Psoas muscle (tissue), 8 donors: ENCODE measurements around the gene UXS1. TPM values are rescaled to one million over a fixed set of nuclear protein-coding genes. Genes with fewer than 3 reads are reported as not detected.

Experiments
- ATAC-seq, 4 donors: fragments of 200-7000 bp; cut with Tn5 transposase; one replicate each; pipeline ENCODE4 v1.9.1; 2020; ENCODE audit warnings: moderate library complexity in 3 of 4, mild to moderate bottlenecking in 2 of 4
- DNase-seq, 2 donors: peaks; one replicate each; pipeline ENCODE4 v3.0.0-alpha.2; 2020
- H3K27ac ChIP-seq: fragments of 200-600 bp; one replicate; pipeline ENCODE4 v1.8.0; 2022
- H3K27me3 ChIP-seq, 3 donors: fragments of 200-600 bp in 1 of 3; one replicate each; pipeline versions ENCODE4 v1.6.1 to v1.8.0; 2013 to 2022; ENCODE audit warnings: low read length in 2 of 3, mild to moderate bottlenecking in 2 of 3, moderate library complexity in 1 of 3; ENCODE audit not compliant: insufficient read depth in 3 of 3
- H3K36me3 ChIP-seq, 2 donors: fragments of 200-600 bp in 1 of 2; one replicate each; pipeline versions ENCODE4 v1.6.1 to v1.8.0; 2013 to 2022; ENCODE audit warnings: low read depth in 1 of 2, mild to moderate bottlenecking in 1 of 2, moderate library complexity in 1 of 2; ENCODE audit not compliant: insufficient read depth in 1 of 2
- H3K4me1 ChIP-seq: fragments of 200-600 bp; one replicate; pipeline ENCODE4 v1.8.0; 2022
- H3K4me3 ChIP-seq: fragments of 200-600 bp; one replicate; pipeline ENCODE4 v1.8.0; 2022; ENCODE audit warnings: mild to moderate bottlenecking
- H3K9me3 ChIP-seq: fragments of 200-600 bp; one replicate; pipeline ENCODE4 v1.8.0; 2022
- WGBS, 3 donors: extraction: QIAGEN DNeasy Blood & Tissue Kit; methylation state at CpG; one replicate each; pipeline versions ENCODE4 v1.1.6 to v1.1.7; 2013; 5-methylcytosine and 5-hydroxymethylcytosine counted together
- intact Hi-C, 2 donors: fragments of 100-400 bp; cut with DNase I; formaldehyde crosslinking; loops; one replicate each; pipeline versions ENCODE4 v1.11.0 to v1.14.2; 2022
- polyA plus RNA-seq, 3 donors: library from polyadenylated mRNA; stranded (reverse); fragments of 200-250 nt; gene quantifications; one replicate each; pipeline ENCODE4 v1.2.3, GENCODE V29; 2013
- total RNA-seq, 4 donors: library from RNA; stranded (reverse); fragmentation: NEBNext Ultra II Directional in 2 of 4; extraction: Animal tissue kit (Norgen Biotek cat#: 25700) in 2 of 4; gene quantifications; one replicate each; pipeline versions ENCODE4 v1.2.1 to v1.2.4, GENCODE V29; 2021 to 2023
- TF ChIP-seq, protein P1 (sequence below): fragments of 200-600 bp; IDR thresholded peaks from one replicate; pipeline ENCODE4 v1.8.0; 2022; ENCODE audit warnings: antibody characterized with exemption
- donor health status: healthy with polysubstance abuse.
- donor health status: DM: no; HTN: no; CAD: no; lungs with moderate emphysema.
- donor health status: Bipolar disorder and iron deficiency.
- donor health status: healthy.
- donor health status: DM: yes; HTN: yes; CAD: no.
- donor health status: DM: no; HTN: no; CAD: no.
- donor health status: DM: no; HTN: no; CAD: no.
- donor health status: DM: yes; HTN: yes; CAD: no.

UXS1 gene
- total and polyA plus RNA-seq, 7 donors = 12.2 to 36.0 (median 22.5) TPM

- no peaks in the 10 kb centered on the region for H3K36me3 ChIP-seq
- no peak for DNase-seq
- TF ChIP-seq, protein P1, sequence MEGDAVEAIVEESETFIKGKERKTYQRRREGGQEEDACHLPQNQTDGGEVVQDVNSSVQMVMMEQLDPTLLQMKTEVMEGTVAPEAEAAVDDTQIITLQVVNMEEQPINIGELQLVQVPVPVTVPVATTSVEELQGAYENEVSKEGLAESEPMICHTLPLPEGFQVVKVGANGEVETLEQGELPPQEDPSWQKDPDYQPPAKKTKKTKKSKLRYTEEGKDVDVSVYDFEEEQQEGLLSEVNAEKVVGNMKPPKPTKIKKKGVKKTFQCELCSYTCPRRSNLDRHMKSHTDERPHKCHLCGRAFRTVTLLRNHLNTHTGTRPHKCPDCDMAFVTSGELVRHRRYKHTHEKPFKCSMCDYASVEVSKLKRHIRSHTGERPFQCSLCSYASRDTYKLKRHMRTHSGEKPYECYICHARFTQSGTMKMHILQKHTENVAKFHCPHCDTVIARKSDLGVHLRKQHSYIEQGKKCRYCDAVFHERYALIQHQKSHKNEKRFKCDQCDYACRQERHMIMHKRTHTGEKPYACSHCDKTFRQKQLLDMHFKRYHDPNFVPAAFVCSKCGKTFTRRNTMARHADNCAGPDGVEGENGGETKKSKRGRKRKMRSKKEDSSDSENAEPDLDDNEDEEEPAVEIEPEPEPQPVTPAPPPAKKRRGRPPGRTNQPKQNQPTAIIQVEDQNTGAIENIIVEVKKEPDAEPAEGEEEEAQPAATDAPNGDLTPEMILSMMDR = no peak
- intact Hi-C loops = loop anchor here in 1 of 2 donors (10.0 kb wide), 1 partner anchor 349 kb away; no protein-coding TSS in a partner anchor
- no peaks in the 10 kb centered on the region for H3K9me3 ChIP-seq
- peaks cover 13% of the 10 kb centered on the region for H3K4me1 ChIP-seq
- no peak for ATAC-seq
- no peak overlapping the region for H3K4me3 ChIP-seq
- no peak overlapping the region for H3K27ac ChIP-seq
- 54 to 60% (median 55%) methylated on average over 6 of the region's 6 CpGs for WGBS, 3 donors
- H3K27me3 ChIP-seq = no peaks in the 10 kb centered on the region
Observed at GRCh38 chr2:106195981-106196380, 1.9 kb upstream of the UXS1 start.

DNA sequence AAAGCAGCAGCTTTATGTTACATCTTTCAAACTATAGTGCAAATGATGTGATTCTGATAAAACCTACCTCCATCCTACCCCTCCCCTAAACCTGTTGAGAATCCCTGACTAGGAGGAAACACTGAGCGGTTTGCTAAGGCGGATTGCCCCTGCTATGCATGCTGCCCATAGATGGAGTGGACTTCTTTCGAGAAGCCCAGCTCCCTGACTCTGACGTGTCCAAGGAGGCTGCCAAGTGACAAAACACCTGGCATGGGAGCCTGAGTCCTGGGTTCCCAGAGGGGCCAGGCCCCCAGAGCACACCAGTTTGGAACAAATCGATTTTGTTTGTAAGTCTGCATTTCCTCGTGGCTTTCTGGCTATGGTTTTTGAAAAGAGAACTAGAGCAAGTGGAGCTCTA lies 1.4 kb upstream of the UXS1 start:
- TF ChIP-seq, protein P1 = no peak
- ATAC-seq = no peak
- Histone ChIP-seq H3K27ac (no peak overlapping the region), H3K4me3 (peak overlapping the region; percentile 96), H3K9me3 (no peaks in the 10 kb centered on the region), H3K4me1 (peaks cover 13% of the 10 kb centered on the region), H3K27me3 (no peaks in the 10 kb centered on the region), H3K36me3 (no peaks in the 10 kb centered on the region)
- WGBS, 3 donors = 49 to 63% (median 49%) methylated on average over 6 of the region's 6 CpGs
- DNase-seq = no peak
- intact Hi-C loops = loop anchor here in 1 of 2 donors (10.0 kb wide), 1 partner anchor 349 kb away; no protein-coding TSS in a partner anchor

DNA sequence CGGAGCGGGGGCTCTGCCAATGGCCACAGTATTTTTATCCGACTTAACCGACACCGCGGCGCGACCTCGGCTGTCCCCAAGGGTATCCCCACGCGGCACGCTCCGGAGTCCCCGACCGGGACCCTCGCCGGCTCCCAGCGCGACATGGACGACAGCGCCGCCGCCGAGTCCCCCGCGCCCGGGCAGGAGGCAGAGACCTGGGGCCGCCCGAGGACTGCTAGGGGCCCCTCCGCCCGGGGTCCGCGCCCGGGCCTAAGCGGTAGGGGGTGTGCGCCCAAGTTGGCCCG lies 468 bp downstream of the UXS1 start:
- ATAC-seq = peak in 3 of 4 donors; percentile 25 to 32 (median 27)
- H3K36me3 ChIP-seq = no peaks in the 10 kb centered on the region
- no peaks in the 10 kb centered on the region for H3K27me3 ChIP-seq
- H3K9me3 ChIP-seq = no peaks in the 10 kb centered on the region
- TF ChIP-seq, protein P1 = no peak
- peak overlapping the region; percentile 89 for H3K27ac ChIP-seq
- H3K4me3 ChIP-seq = peak overlapping the region; percentile 96
- peaks cover 19% of the 10 kb centered on the region for H3K4me1 ChIP-seq
- intact Hi-C loops = loop anchor here (5.0 to 10.0 kb wide), 3 partner anchors 76 to 351 kb away; no protein-coding TSS in a partner anchor
- DNase-seq = peak in 1 of 2 donors; percentile 69
- 0% methylated on average over 12 to 37 of the region's 37 CpGs for WGBS, 3 donors

- TF ChIP-seq, protein P1 = no peak
- DNase-seq = peak in 1 of 2 donors; percentile 39
- ATAC-seq = peak; percentile 45 to 62 (median 49)
- Histone ChIP-seq H3K4me3 (peak overlapping the region; percentile 96), H3K27me3 (no peaks in the 10 kb centered on the region), H3K4me1 (peaks cover 19% of the 10 kb centered on the region), H3K27ac (peak overlapping the region; percentile 89), H3K36me3 (no peaks in the 10 kb centered on the region), H3K9me3 (no peaks in the 10 kb centered on the region)
- WGBS, 3 donors = 1% methylated on average over 30 of the region's 30 CpGs
- intact Hi-C loops = loop anchor here (5.0 to 10.0 kb wide), 3 partner anchors 76 to 352 kb away; no protein-coding TSS in a partner anchor
Observed at GRCh38 chr2:106192752-106193689, 1.1 kb downstream of the UXS1 start.
